Measurements from ENCODE around the gene DCUN1D5.
"Not testable (repeated sequence)": the region's sequence is repeated elsewhere in the genome, so short reads cannot be mapped to it uniquely, and the experiment has no call there.

Gene DCUN1D5

DNA sequence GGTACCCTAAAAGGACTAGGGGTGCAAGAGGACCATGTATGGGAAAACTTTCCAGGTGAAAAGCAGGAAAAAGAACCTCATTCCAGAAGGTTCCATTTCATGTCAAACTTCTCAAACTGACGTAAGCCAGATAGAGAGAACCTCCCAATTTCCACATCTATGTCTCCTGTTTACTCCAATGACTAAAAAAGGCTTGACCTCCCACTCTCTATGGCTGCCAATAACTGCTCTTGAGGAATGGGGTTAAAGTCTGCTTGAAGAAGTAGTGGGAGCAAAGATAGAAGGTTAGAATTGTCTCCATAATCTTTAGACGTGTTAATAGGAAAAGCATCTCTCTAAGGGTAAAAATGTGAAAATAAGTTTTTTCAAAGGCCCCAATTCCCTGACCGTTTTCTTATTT, 38.0 kb downstream of the DCUN1D5 start:
- no peak for DNase-seq

DNA sequence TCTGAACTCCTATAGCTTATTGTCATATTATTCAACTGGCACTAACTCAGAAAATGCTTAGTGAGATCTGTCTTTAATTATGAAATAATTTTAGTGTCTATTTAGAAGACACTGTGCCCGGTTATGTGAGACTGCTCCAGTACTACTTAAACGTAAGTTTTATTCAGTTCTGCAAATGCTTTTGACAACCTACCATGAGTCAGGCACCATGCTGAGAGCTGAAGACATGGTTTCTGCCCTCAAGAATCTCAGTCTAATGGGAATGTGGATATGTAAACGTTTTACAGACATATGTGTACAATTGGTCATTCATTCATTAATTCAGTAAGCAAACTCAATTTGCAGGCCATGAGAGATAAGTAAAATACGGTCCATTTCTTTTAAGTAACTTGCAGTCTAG, 40.0 kb downstream of the DCUN1D5 start:
- DNase-seq = no peak

DNA sequence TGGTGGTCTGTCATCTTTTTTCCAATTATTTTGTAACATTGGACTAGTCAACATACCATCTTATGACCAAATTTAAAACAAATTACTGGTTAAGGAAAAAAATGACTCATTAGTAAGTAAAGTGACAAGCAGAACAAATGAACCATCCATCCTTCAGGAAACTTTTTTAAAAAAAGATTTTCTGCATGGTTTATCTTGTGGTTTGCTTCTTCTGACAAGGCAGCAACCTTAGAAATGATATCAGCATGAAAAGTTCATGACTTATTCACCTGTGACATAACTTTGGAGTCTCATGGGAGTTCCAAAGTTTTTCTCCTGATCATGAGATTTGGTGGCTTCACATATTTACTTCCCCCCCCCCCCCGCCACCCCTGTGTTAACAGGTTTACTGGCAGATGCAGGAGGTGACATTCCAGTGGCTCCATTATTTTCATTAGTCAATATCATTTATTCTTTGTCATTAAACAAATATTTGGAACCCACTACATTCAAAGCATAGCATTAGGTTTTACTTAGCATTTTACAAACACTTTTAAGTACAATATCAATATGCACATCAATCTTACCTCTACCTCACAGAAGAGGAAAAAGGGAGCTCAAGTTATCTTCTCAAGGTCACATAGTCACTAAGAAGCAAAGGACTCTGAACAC, 40.7 kb downstream of the DCUN1D5 start:
- DNase-seq = no peak

DNA sequence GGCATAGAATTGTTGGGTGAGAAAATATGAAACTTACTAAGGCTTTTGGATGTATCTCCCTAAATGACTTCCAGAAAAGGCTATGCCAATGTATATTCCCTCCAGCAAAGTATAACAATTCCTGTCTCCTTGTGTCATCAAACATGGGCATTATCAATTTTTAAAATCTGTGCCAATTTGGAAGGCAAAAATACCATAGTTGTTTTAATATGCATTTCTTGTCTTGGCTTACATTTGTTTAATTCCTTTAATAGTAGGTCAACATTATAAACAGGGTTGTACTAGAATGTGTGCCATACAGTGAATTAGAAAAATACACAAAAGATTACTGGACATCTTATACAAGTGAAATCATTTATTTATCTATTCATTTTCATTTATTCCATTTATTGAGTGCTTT, 41.6 kb downstream of the DCUN1D5 start:
- no peak for DNase-seq

DNA sequence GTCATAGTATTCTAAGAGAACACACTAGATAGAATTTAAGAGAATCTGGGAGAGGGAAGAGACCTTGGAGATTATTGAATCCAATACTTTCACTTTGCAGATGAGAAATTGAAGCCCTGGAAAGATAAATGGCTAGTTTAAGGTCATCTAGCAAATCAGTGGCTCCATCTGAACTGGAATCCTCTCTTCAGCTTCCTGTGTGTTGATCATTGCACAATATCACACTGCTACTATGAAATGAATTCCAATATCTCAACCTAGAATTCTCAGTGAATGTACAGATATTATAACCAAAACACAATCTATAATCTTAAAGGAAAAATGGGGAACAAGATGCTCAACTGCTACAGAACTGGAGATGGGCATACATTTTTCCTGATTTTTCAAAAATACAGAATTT, 44.1 kb downstream of the DCUN1D5 start:
- DNase-seq = no peak

DNA sequence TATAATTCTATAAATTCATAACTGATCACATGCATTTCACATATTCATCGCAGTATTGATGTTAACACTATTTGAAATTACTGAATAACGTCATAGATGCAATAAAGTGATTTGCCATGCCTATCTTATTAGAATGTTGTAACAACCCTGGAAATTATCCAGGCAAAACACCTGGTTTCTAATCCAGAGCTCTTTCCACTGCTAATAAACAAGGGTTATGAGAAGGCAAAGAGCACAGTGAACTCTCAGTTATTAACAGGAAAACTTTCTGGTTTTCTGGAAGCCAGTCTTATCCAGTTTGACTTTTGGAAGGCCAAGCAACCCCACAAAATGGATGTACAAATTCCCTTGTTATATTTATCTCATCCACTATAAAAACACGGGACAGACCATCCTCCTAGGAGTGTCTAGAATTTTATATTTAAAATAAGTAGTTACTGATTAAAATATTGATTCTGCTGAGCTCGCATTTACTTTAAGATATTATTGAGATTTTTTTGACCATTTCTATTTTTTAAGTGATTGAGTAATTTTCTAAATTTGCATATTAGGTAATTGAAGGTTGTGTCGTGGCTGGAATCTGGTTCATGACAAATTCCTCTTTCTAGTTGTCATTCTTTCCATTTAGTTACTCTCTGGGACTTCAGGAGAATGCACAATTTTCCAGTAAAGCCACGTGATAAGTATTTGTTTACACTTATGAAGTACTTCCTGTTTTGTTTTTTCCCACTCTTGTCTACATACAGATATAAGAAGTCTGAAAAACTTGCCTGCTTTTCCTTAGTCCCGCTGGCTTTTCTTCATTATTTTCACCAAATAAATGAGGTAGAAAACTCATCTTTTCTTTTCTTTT, 47.9 kb downstream of the DCUN1D5 start:
- no peak for DNase-seq

DNA sequence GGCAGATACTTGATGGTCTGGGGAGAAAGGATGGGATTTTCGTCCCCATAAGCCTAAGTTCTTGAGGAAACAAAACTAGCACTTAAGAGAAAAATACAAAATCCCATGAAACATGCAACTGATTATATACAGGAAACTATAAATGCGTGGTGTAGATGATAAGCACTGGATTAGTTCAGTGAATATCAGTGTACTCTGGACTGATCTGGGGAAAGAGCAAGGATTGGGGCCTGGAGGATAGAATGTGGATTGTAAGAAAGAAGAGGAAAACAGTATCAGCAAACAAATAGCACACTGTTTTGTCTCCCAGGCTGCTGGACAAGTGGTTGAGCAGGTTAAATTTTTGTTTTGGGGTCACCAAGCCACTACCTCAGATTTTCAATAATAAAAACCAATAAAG, 49.8 kb downstream of the DCUN1D5 start:
- DNase-seq = no peak

DNA sequence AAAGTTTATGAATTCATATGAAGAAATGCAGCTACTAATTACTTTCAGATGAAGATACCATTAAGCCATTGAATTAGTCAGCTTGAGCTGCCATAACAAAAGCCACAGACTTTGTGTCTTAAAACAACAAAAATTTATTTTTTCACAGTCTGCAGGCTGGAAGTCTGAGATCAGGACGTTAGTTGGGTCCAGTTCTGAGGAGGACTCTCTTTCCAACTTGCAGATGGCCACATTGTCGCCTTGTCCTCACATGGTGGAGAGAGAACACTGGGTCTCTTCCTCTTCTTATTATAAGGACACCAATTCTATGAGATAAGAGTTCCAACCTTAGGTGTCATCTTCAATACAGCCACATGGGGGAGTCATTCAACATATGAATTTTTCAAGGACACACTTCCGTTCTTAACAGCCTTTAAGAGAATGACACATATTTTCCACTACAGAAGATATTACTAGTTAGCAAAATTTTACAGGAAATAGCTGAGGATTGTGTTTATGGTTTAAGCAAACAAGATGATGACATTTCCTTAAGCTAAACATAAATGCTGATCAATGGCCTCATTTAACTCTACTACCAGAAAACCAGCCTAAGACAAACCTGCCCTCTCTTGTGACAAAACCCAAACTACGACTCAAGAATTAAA, 56.0 kb downstream of the DCUN1D5 start:
- DNase-seq = no peak

DNA sequence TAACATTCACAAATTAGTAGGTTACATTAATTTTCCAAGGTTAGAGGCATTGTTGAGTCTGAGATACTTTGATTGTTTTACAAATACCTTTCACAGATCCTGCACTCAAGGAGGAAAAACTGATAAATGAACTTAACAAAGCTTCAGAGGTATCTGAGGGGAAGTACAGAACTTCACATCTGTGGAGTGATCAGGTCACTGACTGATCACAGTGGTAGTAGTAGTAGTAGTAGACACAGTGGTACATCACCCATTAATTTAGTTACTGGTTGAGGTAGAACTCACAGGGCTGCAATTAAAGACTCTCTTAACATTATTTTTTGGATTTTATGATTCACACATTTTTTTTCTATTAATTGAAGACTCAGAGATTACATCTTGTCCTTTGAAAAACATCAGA, 56.7 kb downstream of the DCUN1D5 start:
- DNase-seq = no peak

DNA sequence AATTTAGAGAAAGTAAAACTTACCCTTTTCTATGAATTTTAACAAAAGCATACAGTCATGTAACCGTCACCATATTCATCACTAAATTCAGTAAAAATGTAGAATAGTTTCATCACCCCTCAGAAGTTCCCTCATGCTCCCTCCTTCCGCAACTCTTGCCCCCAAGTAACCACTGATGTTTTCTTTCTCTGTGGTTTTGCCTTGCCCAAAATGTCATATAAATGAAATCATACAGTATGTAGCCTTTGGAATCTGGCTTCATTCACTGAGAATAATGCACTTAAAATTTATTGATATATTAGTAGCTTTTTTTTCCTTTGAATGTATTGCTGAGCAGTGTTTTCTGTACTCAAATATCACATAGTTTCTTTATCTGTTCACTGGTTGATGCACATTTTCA, 60.1 kb downstream of the DCUN1D5 start:
- no peak for DNase-seq

DNA sequence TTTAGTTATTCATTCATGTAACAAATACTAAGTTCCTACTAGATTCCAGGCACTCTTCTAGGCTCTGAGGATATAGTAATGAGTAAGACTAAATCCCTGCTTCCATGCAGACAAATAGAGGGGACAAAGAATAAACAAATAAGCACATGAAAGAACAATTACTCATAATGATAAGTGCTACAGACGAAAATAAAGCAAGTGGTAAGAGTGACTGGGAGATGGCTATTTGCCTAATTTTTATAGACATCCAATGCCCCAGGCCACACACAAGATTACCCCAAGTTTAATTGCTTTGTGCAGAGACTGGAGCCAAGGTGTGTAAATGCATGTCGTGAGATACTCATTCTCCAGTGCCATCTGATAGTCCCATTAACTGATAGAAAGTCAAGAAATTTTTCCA, 62.6 kb downstream of the DCUN1D5 start:
- DNase-seq = no peak

DNA sequence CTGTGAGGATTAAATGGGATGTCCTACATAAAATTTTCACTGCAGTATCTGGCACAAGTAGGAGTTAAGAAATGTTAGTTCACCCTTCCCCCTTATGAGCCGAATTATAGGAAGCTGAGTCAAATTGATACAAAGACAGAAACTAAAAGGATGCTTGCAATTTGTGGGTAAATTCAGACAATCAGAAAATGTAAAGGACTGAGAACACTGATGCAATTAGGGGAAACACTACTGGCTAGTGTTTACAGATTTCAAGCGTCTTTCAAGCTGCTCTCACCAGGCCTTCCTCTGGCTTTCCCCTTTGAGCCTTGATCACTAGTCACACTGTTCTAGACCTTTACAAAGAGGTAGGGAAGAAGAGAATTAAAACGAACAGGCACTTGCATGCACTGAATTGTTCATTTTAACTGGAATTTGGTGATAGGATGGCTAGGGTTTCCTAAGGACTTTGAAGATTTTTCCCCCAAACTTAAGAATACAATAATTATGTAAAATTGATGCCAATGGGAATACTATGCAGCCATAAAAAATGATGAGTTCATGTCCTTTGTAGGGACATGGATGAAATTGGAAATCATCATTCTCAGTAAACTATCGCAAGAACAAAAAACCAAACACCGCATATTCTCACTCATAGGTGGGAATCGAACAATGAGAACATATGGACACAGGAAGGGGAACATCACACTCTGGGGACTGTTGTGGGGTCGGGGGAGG, 63.5 kb downstream of the DCUN1D5 start:
- not testable (repeated sequence) for DNase-seq

DNA sequence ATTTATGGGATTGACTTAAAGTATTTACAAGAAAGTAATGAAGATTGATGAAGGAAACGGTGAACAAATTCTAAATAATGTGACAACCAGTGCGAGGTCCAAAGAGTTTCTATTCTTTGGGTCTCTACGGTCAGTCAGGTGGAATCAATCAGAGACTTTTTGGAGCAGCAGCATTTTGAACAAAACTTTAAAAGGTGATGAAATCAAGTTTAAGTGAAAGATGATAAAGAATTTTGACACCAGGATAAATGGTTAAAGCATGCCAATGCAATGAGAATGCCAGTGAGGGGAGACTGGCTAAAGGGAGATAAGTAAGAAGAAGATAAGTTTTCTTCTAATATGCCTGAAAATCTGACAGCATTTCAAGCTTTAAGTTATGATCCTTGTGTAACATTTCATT, 67.9 kb downstream of the DCUN1D5 start:
- no peak for DNase-seq

DNA sequence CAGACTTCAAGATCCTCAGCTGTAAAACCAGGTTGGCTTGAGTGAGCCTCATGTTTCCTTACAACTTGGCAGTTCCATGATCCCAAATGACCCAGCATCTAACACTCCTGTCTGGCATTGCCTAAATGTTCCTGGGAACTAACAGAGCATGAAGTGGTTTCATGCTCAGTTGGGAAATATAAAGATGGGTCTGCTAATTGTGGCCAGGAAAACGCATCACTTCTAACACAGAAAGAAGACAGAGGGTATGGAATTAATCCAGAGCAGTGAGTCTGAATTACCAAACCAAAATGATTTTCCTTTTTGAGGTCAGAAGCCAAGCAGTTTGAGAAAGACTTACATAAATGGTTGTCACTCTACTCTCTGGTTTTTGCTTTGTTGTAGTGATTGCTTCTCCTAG, 75.9 kb downstream of the DCUN1D5 start:
- no peak for DNase-seq

DNA sequence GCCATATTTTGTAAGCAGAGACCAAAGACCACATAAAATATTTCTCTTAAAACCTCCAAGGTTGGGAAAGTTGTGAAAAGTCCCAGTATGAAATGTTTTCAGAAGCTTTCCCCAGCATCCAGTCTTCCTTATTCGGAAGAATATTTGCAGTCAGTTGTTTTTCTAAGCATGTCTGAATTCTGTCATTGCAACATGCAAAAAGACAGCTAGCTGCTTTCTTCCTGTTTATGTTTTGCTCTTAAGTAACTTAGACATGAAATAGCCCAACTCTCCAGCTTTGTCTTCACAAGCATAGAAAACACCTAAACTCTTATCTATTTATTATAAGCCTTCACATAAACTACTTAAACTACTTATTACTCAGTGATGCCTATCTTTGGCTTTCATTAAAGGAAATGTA, 78.5 kb downstream of the DCUN1D5 start:
- no peak for DNase-seq
